ENCODE results near the gene SND1. TPM values are rescaled to one million over a fixed set of nuclear protein-coding genes. Genes with fewer than 3 reads are reported as not detected.

Gene SND1
- total and polyA plus RNA-seq, 2 donors (not counting 3 experiments of a cell fraction or from before 2014, with no cell fraction given), result 116 to 249 TPM

GRCh38 chr7:127815631-127816145 lies 163.7 kb downstream of the SND1 start:
- no peak overlapping the region for H3K4me2 ChIP-seq (ENCODE audit: insufficient read depth, low read length)
- H3K9me3 ChIP-seq (replicated peaks; ENCODE audit: control insufficient read depth, insufficient read depth, low read length), result no peaks in the 10 kb centered on the region
- no peaks in the 10 kb centered on the region for H3K36me3 ChIP-seq (ENCODE audit: control insufficient read depth in 2 of 2, extremely low read depth in 1 of 2, insufficient read depth in 2 of 2, low read length in 2 of 2)
- no peak for FAIRE-seq
- no TSS peak for BruUV-seq (replicated peaks)
- H2AFZ ChIP-seq (ENCODE audit: low read depth, low read length), result no peak overlapping the region
- intact Hi-C loops (cut with micrococcal nuclease), result no loop called here
- H3K27ac ChIP-seq (ENCODE audit: insufficient read depth, low read depth, low read length), result no peak overlapping the region
- peaks cover 2% of the 10 kb centered on the region for H4K20me1 ChIP-seq (replicated peaks; ENCODE audit: control insufficient read depth, extremely low read depth, insufficient read depth, low read length)
- H3K9me1 ChIP-seq (replicated peaks; ENCODE audit: control insufficient read depth, extremely low read depth, insufficient read depth, low read length), result no peaks in the 10 kb centered on the region
- H3K4me1 ChIP-seq (ENCODE audit: control insufficient read depth, extremely low read depth, insufficient read depth, low read length), result peaks cover 8% of the 10 kb centered on the region
- no peak overlapping the region for H3K4me3 ChIP-seq (replicated peaks in 1 of 3; ENCODE audit: insufficient read depth in 1 of 3, low read depth in 1 of 3, low read length in 3 of 3)
- CTCF ChIA-PET, result interaction anchor here (1.8 kb wide), 1 partner anchor 9 kb away, joined by 4 read pairs; no protein-coding TSS in a partner anchor
- POLR2A ChIA-PET, result no interaction called here
- H3K27me3 ChIP-seq (ENCODE audit: control insufficient read depth in 2 of 2, insufficient read depth in 2 of 2, low read length in 2 of 2), result no peaks in the 10 kb centered on the region
- H3K9ac ChIP-seq (replicated peaks; ENCODE audit: extremely low read depth, insufficient read depth, low read length), result no peak overlapping the region
- TF ChIP-seq FOS (IDR thresholded peaks at IDR 0.05; ENCODE audit: borderline replicate concordance, insufficient read depth, low read length), result no peak
- no peak for TF ChIP-seq POLR2A (IDR thresholded peaks at IDR 0.05; ENCODE audit: low read depth, low read length)
- no peak for TF ChIP-seq GATA2 (IDR thresholded peaks at IDR 0.05; ENCODE audit: insufficient read depth, insufficient read length, low read depth, low read length)
- no peak for TF ChIP-seq JUN (IDR thresholded peaks at IDR 0.05; ENCODE audit: borderline replicate concordance, insufficient read depth, insufficient read length, low read depth)
- TF ChIP-seq POLR2AphosphoS5 (IDR thresholded peaks at IDR 0.05; ENCODE audit: insufficient read depth, low read depth, low read length), result no peak
- no peak for TF ChIP-seq EZH2 (IDR thresholded peaks at IDR 0.05; ENCODE audit: borderline replicate concordance, low read depth, low read length, severe bottlenecking)
- no peak for TF ChIP-seq MYC (IDR thresholded peaks at IDR 0.05; ENCODE audit: low read depth, low read length)
- TF ChIP-seq MAX (IDR thresholded peaks at IDR 0.05; ENCODE audit: insufficient read depth, insufficient read length), result no peak
- TF ChIP-seq, protein P1, sequence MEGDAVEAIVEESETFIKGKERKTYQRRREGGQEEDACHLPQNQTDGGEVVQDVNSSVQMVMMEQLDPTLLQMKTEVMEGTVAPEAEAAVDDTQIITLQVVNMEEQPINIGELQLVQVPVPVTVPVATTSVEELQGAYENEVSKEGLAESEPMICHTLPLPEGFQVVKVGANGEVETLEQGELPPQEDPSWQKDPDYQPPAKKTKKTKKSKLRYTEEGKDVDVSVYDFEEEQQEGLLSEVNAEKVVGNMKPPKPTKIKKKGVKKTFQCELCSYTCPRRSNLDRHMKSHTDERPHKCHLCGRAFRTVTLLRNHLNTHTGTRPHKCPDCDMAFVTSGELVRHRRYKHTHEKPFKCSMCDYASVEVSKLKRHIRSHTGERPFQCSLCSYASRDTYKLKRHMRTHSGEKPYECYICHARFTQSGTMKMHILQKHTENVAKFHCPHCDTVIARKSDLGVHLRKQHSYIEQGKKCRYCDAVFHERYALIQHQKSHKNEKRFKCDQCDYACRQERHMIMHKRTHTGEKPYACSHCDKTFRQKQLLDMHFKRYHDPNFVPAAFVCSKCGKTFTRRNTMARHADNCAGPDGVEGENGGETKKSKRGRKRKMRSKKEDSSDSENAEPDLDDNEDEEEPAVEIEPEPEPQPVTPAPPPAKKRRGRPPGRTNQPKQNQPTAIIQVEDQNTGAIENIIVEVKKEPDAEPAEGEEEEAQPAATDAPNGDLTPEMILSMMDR (IDR thresholded peaks at IDR 0.05; ENCODE audit: extremely low read depth in 1 of 2, insufficient read depth in 1 of 2, low read depth in 1 of 2, low read length in 2 of 2), result no peak
- dilution Hi-C loops (cut with MboI; ENCODE audit: extremely low pct_ligation_motif_present, low sequenced_read_pairs), result no loop called here
- peaks cover 82% of the 10 kb centered on the region for H3K79me2 ChIP-seq (ENCODE audit: control insufficient read depth, insufficient read depth, low read length)
- DNase-seq (ENCODE audit: low read depth, low spot score), result no peak

Measured in endothelial cell of umbilical vein (primary cell).